Measurements from ENCODE around the gene USP21. TPM values are rescaled to one million over a fixed set of nuclear protein-coding genes. Genes with fewer than 3 reads are reported as not detected.

Gene USP21
- total and polyA plus RNA-seq, 9 of the 15 experiments (the other 6 are each of a cell fraction or from before 2014, with no cell fraction given), result 4.9 to 52.4 (median 21.6) TPM

DNA sequence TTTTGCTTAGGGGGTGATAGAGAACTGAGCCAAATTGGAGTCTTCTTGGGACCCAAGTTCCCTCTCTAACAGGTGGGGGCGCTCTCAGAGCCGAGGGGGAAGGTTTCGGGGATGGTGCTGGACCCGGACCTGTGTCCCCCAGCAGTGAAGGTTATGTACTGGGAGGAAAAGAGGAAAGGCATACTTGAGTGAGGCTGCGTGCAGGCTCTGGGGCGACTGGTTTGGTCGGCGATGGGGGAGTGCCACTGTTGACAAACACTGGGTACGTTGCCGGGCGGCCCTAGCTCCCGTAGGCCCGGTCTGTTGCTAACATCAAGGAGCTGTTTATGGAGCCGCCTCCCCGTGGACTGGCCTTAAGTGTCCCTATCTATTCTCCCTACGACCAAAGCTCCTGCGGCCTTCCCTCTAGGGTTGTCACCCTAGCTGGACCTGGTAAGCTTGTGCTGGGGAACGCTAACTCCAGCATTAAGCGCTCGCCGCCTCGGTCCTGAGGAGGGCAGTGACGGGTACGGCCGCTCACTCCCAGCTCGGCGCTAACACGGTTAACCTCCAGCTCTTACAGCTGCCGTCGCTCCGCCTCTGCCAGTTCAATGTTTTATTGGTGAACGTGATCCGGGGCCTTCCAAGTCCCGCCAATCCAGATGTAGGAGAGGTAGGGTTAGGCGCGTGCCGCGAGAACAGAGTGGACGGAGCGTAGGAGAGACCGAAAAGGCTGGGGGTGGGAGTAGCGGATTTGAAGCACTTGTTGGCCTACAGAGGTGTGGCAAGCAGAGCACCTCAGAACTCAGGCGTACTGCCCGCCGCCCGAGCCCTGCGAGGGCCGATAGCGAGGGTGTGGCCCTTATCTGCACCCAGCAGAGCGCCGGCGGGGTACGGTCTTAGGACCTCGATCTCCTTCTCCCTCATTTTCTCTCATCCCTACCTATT, 6.7 kb downstream of the USP21 start, which contains the start of gene PPOX (continued):
- TF ChIP-seq ESRRA (IDR thresholded peaks at IDR 0.05; ENCODE audit: borderline replicate concordance, low read depth), result peak; percentile 47
- peak; percentile 67 for TF ChIP-seq FOS (IDR thresholded peaks at IDR 0.05; ENCODE audit: extremely low read depth, insufficient read length)
- peak; percentile 85; the same call in 1 of the 2 replicates for TF ChIP-seq RUNX1 (IDR thresholded peaks at IDR 0.05; ENCODE audit: low read depth)
- no peak for TF ChIP-seq ZNF778 (CRISPR knock-in tag; IDR thresholded peaks at IDR 0.05)
- TF ChIP-seq HMG20B (CRISPR knock-in tag; IDR thresholded peaks at IDR 0.05), result no peak
- no peak for TF ChIP-seq PURB (CRISPR knock-in tag; IDR thresholded peaks at IDR 0.05; ENCODE audit: low read depth)
- peak; percentile 97 for TF ChIP-seq RBFOX2 (IDR thresholded peaks at IDR 0.05; ENCODE audit: low read depth, low read length)
- TF ChIP-seq XRCC4 (IDR thresholded peaks at IDR 0.05; ENCODE audit: extremely low read depth, insufficient read depth, insufficient read length), result no peak
- TF ChIP-seq ETV6 (IDR thresholded peaks at IDR 0.05; ENCODE audit: borderline replicate concordance in 1 of 2, low read depth in 2 of 2, low read length in 1 of 2), result peak in 1 of 2 experiments; percentile 59; a peak in 1 of 4 replicates
- no peak for TF ChIP-seq ETV6 (CRISPR knock-in tag; IDR thresholded peaks at IDR 0.05; ENCODE audit: borderline replicate concordance)
- TF ChIP-seq, protein P1, sequence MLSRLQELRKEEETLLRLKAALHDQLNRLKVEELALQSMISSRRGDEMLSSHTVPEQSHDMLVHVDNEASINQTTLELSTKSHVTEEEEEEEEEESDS (CRISPR knock-in tag; IDR thresholded peaks at IDR 0.05), result no peak
- no peak for TF ChIP-seq ZNF239 (CRISPR knock-in tag; IDR thresholded peaks at IDR 0.05)
- no peak for TF ChIP-seq NR2F6 (CRISPR knock-in tag; IDR thresholded peaks at IDR 0.05)
- no peak for TF ChIP-seq ZNF143 (CRISPR knock-in tag; IDR thresholded peaks at IDR 0.05)
- no peak for TF ChIP-seq RBM15 (IDR thresholded peaks at IDR 0.05; ENCODE audit: insufficient read depth, low read length)
- TF ChIP-seq KAT7 (CRISPR knock-in tag; IDR thresholded peaks at IDR 0.05; ENCODE audit: borderline replicate concordance), result peak; percentile 55; the same call in 1 of the 2 replicates
- TF ChIP-seq HMGN3 (IDR thresholded peaks at IDR 0.05; ENCODE audit: borderline replicate concordance, extremely low read depth, insufficient read length, low read depth, low read length), result peak; percentile 100
- peak; percentile 57; the same call in 1 of the 2 replicates for TF ChIP-seq ZNF445 (CRISPR knock-in tag; IDR thresholded peaks at IDR 0.05; ENCODE audit: low read depth)
- TF ChIP-seq, protein P2, sequence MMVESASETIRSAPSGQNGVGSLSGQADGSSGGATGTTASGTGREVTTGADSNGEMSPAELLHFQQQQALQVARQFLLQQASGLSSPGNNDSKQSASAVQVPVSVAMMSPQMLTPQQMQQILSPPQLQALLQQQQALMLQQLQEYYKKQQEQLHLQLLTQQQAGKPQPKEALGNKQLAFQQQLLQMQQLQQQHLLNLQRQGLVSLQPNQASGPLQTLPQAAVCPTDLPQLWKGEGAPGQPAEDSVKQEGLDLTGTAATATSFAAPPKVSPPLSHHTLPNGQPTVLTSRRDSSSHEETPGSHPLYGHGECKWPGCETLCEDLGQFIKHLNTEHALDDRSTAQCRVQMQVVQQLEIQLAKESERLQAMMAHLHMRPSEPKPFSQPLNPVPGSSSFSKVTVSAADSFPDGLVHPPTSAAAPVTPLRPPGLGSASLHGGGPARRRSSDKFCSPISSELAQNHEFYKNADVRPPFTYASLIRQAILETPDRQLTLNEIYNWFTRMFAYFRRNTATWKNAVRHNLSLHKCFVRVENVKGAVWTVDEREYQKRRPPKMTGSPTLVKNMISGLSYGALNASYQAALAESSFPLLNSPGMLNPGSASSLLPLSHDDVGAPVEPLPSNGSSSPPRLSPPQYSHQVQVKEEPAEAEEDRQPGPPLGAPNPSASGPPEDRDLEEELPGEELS (CRISPR knock-in tag; IDR thresholded peaks at IDR 0.05; ENCODE audit: borderline replicate concordance), result 0 out of 2 replicates have a peak, but pooled peaks have one; percentile 21
- TF ChIP-seq, protein P3, sequence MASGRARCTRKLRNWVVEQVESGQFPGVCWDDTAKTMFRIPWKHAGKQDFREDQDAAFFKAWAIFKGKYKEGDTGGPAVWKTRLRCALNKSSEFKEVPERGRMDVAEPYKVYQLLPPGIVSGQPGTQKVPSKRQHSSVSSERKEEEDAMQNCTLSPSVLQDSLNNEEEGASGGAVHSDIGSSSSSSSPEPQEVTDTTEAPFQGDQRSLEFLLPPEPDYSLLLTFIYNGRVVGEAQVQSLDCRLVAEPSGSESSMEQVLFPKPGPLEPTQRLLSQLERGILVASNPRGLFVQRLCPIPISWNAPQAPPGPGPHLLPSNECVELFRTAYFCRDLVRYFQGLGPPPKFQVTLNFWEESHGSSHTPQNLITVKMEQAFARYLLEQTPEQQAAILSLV (tag; IDR thresholded peaks at IDR 0.05), result no peak
- TF ChIP-seq TCF7 (IDR thresholded peaks at IDR 0.05; ENCODE audit: borderline replicate concordance), result peak; percentile 75
- TF ChIP-seq, protein P4, sequence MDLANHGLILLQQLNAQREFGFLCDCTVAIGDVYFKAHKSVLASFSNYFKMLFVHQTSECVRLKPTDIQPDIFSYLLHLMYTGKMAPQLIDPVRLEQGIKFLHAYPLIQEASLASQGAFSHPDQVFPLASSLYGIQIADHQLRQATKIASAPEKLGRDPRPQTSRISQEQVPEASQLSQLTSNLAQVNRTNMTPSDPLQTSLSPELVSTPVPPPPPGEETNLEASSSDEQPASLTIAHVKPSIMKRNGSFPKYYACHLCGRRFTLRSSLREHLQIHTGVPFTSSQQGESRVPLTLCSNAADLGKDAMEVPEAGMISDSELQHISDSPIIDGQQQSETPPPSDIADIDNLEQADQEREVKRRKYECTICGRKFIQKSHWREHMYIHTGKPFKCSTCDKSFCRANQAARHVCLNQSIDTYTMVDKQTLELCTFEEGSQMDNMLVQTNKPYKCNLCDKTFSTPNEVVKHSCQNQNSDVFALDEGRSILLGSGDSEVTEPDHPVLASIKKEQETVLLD (IDR thresholded peaks at IDR 0.05), result no peak; the same call in 1 of the 2 replicates
- no peak; the same call in 1 of the 2 replicates for TF ChIP-seq BRD4 (IDR thresholded peaks at IDR 0.05)
- TF ChIP-seq NFRKB (IDR thresholded peaks at IDR 0.05; ENCODE audit: low read depth), result peak; percentile 58; the same call in 1 of the 2 replicates
